SK-N-SH (cell line): Measurements from ENCODE around the gene CDK5. TPM values are rescaled to one million over a fixed set of nuclear protein-coding genes. Genes with fewer than 3 reads are reported as not detected.

Experiments
- CTCF ChIA-PET: fragments of 300-600, 350-600 bp; formaldehyde crosslinking; extraction: SDS; loops from one replicate; lab custom pipeline; 2021; lab: Yijun Ruan, JAX
- POLR2A ChIA-PET: fragments of 350-600 bp; sonication (Branson Sonifier 250); formaldehyde crosslinking; extraction: SDS; loops from one replicate; lab custom pipeline; 2020; ENCODE audit warnings: antibody characterized with exemption, inconsistent platforms; lab: Yijun Ruan, JAX
- DNase-seq: peaks from one replicate; pipeline ENCODE4 v3.0.0; 2012
- H2AFZ ChIP-seq: fragments of 200-600 bp; sonication (generic); 2 replicates; pipeline ENCODE4 v1.8.1; 2016; ENCODE audit warnings: antibody characterized with exemption, mild to moderate bottlenecking, low read depth
- H3F3A ChIP-seq: fragments of 200-600 bp; sonication (generic); replicated peaks from 2 replicates; pipeline ENCODE3; 2016; ENCODE audit warnings: antibody characterized with exemption, mild to moderate bottlenecking; ENCODE audit not compliant: insufficient read depth
- H3K27ac ChIP-seq, 2 experiments: fragments of 200-500 bp in 1 of 2; fragments of 200-600 bp in 1 of 2; sonication (Bioruptor generic) in 1 of 2; sonication (generic), shearing (Covaris generic) in 1 of 2; 2 replicates each; pipeline versions ENCODE4 v1.5.1 to v1.6.1; 2014 to 2016; ENCODE audit warnings: low read depth in 2 of 2, inconsistent platforms in 1 of 2, low read length in 1 of 2, mild to moderate bottlenecking in 1 of 2, mixed read lengths in 1 of 2
- H3K27me3 ChIP-seq: fragments of 200-600 bp; sonication (generic), shearing (Covaris generic); 2 replicates; pipeline ENCODE4 v1.6.1; 2016; ENCODE audit warnings: mixed run types; ENCODE audit not compliant: insufficient read depth
- H3K36me3 ChIP-seq, 2 experiments: fragments of 200-500 bp in 1 of 2; fragments of 200-600 bp in 1 of 2; sonication (Bioruptor generic) in 1 of 2; sonication (generic) in 1 of 2; replicated peaks in 1 of 2; 2 replicates each; pipeline versions ENCODE3 to v1.5.1; 2014 to 2016; ENCODE audit warnings: low read length in 1 of 2, mild to moderate bottlenecking in 1 of 2; ENCODE audit not compliant: insufficient read depth in 2 of 2, control insufficient read depth in 1 of 2
- H3K4me1 ChIP-seq, 2 experiments: fragments of 200-500 bp in 1 of 2; fragments of 200-600 bp in 1 of 2; sonication (Bioruptor generic) in 1 of 2; sonication (generic), shearing (Covaris generic) in 1 of 2; 2 replicates each; pipeline versions ENCODE4 v1.5.1 to v1.6.1; 2014 to 2016; ENCODE audit warnings: low read depth in 1 of 2, low read length in 1 of 2, mixed run types in 1 of 2; ENCODE audit not compliant: insufficient read depth in 2 of 2, control insufficient read depth in 1 of 2
- H3K4me2 ChIP-seq: fragments of 200-600 bp; sonication (generic), shearing (Covaris generic); 2 replicates; pipeline ENCODE4 v1.6.1; 2017; ENCODE audit warnings: mixed run types
- H3K4me3 ChIP-seq, 2 experiments: fragments of 200-500 bp in 1 of 2; fragments of 200-600 bp in 1 of 2; sonication (Bioruptor generic) in 1 of 2; sonication (generic), shearing (Covaris generic) in 1 of 2; 2 replicates each; pipeline versions ENCODE4 v1.5.1 to v1.8.1; 2014 to 2016; ENCODE audit warnings: low read depth in 2 of 2, inconsistent platforms in 1 of 2, low read length in 1 of 2, mild to moderate bottlenecking in 1 of 2, mixed read lengths in 1 of 2, moderate library complexity in 1 of 2
- H3K79me2 ChIP-seq: fragments of 200-600 bp; sonication (generic); 2 replicates; pipeline ENCODE4 v1.8.1; 2017; ENCODE audit warnings: mild to moderate bottlenecking; ENCODE audit not compliant: insufficient read depth
- H3K9ac ChIP-seq: fragments of 200-600 bp; sonication (generic); 2 replicates; pipeline ENCODE4 v1.6.1; 2017; ENCODE audit warnings: mixed run types
- H3K9me2 ChIP-seq: fragments of 200-600 bp; sonication (generic); 2 replicates; pipeline ENCODE4 v1.6.1; 2017; ENCODE audit warnings: mixed run types
- H3K9me3 ChIP-seq: fragments of 200-600 bp; sonication (generic); 2 replicates; pipeline ENCODE4 v1.6.1; 2017; ENCODE audit warnings: mixed run types, mild to moderate bottlenecking, moderate library complexity
- H4K20me1 ChIP-seq: fragments of 200-600 bp; sonication (generic); 2 replicates; pipeline ENCODE4 v1.6.1; 2017; ENCODE audit warnings: mild to moderate bottlenecking, mixed run types; ENCODE audit not compliant: insufficient read depth
- CHD2 ChIP-seq: fragments of 150-350 bp; IDR thresholded peaks from 2 replicates; pipeline ENCODE4 v1.6.1; 2018; ENCODE audit warnings: low read length; ENCODE audit not compliant: partially characterized antibody
- ELF1 ChIP-seq: IDR thresholded peaks from 2 replicates; pipeline ENCODE4 v1.4.0; 2012
- EP300 ChIP-seq, 2 experiments: IDR thresholded peaks; 2 replicates each; pipeline versions ENCODE4 v1.4.0 to v1.6.1; 2012; ENCODE audit warnings: borderline replicate concordance in 1 of 2, low read depth in 1 of 2, low read length in 1 of 2
- EZH2phosphoT487 ChIP-seq: fragments of 200-600 bp; sonication (generic); IDR thresholded peaks from 2 replicates; pipeline ENCODE4 v1.6.1; 2017; ENCODE audit warnings: low read depth, mixed run types, mild to moderate bottlenecking, antibody characterized with exemption, moderate library complexity, borderline replicate concordance
- FOSL2 ChIP-seq: IDR thresholded peaks from 2 replicates; pipeline ENCODE4 v1.4.0; 2012; ENCODE audit warnings: low read depth, mild to moderate bottlenecking, moderate library complexity, borderline replicate concordance
- FOXM1 ChIP-seq: IDR thresholded peaks from 2 replicates; pipeline ENCODE4 v1.4.0; 2012; ENCODE audit warnings: low read depth, mild to moderate bottlenecking
- GATA2 ChIP-seq: sonication (generic); formaldehyde crosslinking; IDR thresholded peaks from 2 replicates; pipeline ENCODE4 v1.5.0; 2020; ENCODE audit warnings: mild to moderate bottlenecking, missing genetic modification reagents
- JUND ChIP-seq: IDR thresholded peaks from 2 replicates; pipeline ENCODE4 v1.4.0; 2012
- MEF2A ChIP-seq: IDR thresholded peaks from 2 replicates; pipeline ENCODE4 v1.4.0; 2012; ENCODE audit warnings: low read depth, borderline replicate concordance
- MXI1 ChIP-seq: IDR thresholded peaks from 2 replicates; pipeline ENCODE4 v1.6.1; 2012; ENCODE audit warnings: mild to moderate bottlenecking, low read depth, low read length, improper control_type of control experiment
- NRF1 ChIP-seq: IDR thresholded peaks from 2 replicates; pipeline ENCODE4 v1.6.1; 2012; ENCODE audit warnings: low read depth, mild to moderate bottlenecking, low read length
- PBX3 ChIP-seq: IDR thresholded peaks from 2 replicates; pipeline ENCODE4; 2012
- RAD21 ChIP-seq: IDR thresholded peaks from 2 replicates; pipeline ENCODE4 v1.6.1; 2012; ENCODE audit warnings: mild to moderate bottlenecking, low read length
- REST ChIP-seq: IDR thresholded peaks from 2 replicates; pipeline ENCODE4 v1.6.1; 2012; ENCODE audit warnings: mild to moderate bottlenecking, low read depth, low read length, moderate library complexity
- SIN3A ChIP-seq: IDR thresholded peaks from 2 replicates; pipeline ENCODE4 v1.6.1; 2012; ENCODE audit warnings: low read depth, mild to moderate bottlenecking, low read length, moderate library complexity, borderline replicate concordance
- TAF1 ChIP-seq: IDR thresholded peaks from 2 replicates; pipeline ENCODE4 v1.6.1; 2012; ENCODE audit warnings: low read depth, mild to moderate bottlenecking, low read length, moderate library complexity, borderline replicate concordance
- TCF12 ChIP-seq: IDR thresholded peaks from 2 replicates; pipeline ENCODE4 v1.4.0; 2012
- WGBS: methylation state at CpG from one replicate; pipeline ENCODE4 v1.1.6; 2017; ENCODE audit warnings: low lambda C conversion rate; 5-methylcytosine and 5-hydroxymethylcytosine counted together
- polyA plus RNA-seq, 3 experiments: library from polyadenylated mRNA; depleted of rRNA; stranded (reverse); fragments of >200 nt; gene quantifications; 2 replicates each; pipeline ENCODE4 v1.2.3, GENCODE V29; 2012
- TF ChIP-seq, protein P1 (sequence below): fragments of 150-350 bp; IDR thresholded peaks from 2 replicates; pipeline ENCODE4 v1.6.1; 2016; ENCODE audit warnings: mild to moderate bottlenecking, low read depth, low read length
- TF ChIP-seq, protein P2 (sequence below): IDR thresholded peaks from 2 replicates; pipeline ENCODE4 v1.4.0; 2012; ENCODE audit warnings: low read depth

Gene CDK5
- polyA plus RNA-seq, 1 of the 3 experiments (the other 2 are of a cell fraction) = 125 TPM

- peaks cover 64% of the 10 kb centered on the region for H3K79me2 ChIP-seq
- ChIA-PET CTCF (interaction anchor here (0.5 to 21.3 kb wide), 21 partner anchors 9 to 639 kb away, joined by 3 to 474 read pairs (median 4); partner anchors contain the start of genes ABCB8 and ASIC3), POLR2A (interaction anchor here (0.7 to 1.3 kb wide), 3 partner anchors 9 to 74 kb away, joined by 3 to 4 read pairs (median 3); no protein-coding TSS in a partner anchor)
- peak overlapping the region; percentile 58 to 87; a peak in 3 of 4 replicates for H3K27ac ChIP-seq
- H3K36me3 ChIP-seq = peaks cover 0 to 8% of the 10 kb centered on the region in 2 experiments
- H3K4me1 ChIP-seq = peaks cover 25 to 49% of the 10 kb centered on the region in 2 experiments
- peak overlapping the region; percentile 90 to 100 for H3K4me3 ChIP-seq
- H3K4me2 ChIP-seq = peak overlapping the region; percentile 99
- no peak overlapping the region for H2AFZ ChIP-seq
- no peaks in the 10 kb centered on the region for H3K9me3 ChIP-seq
- TF ChIP-seq ELF1 = no peak
- TF ChIP-seq GATA2 = 0 out of 2 replicates have a peak, but pooled peaks have one; percentile 42
- peak; percentile 77 for DNase-seq
- H3K27me3 ChIP-seq = no peaks in the 10 kb centered on the region
- 2% methylated on average over 10 of the region's 56 CpGs for WGBS
- peak overlapping the region; percentile 88 for H3K9ac ChIP-seq
- H4K20me1 ChIP-seq = peaks cover 44% of the 10 kb centered on the region
- peaks cover 20% of the 10 kb centered on the region for H3F3A ChIP-seq
- no peaks in the 10 kb centered on the region for H3K9me2 ChIP-seq
These were observed 29.1 kb upstream of the CDK5 start for GRCh38 chr7:151086802-151087244.

DNA sequence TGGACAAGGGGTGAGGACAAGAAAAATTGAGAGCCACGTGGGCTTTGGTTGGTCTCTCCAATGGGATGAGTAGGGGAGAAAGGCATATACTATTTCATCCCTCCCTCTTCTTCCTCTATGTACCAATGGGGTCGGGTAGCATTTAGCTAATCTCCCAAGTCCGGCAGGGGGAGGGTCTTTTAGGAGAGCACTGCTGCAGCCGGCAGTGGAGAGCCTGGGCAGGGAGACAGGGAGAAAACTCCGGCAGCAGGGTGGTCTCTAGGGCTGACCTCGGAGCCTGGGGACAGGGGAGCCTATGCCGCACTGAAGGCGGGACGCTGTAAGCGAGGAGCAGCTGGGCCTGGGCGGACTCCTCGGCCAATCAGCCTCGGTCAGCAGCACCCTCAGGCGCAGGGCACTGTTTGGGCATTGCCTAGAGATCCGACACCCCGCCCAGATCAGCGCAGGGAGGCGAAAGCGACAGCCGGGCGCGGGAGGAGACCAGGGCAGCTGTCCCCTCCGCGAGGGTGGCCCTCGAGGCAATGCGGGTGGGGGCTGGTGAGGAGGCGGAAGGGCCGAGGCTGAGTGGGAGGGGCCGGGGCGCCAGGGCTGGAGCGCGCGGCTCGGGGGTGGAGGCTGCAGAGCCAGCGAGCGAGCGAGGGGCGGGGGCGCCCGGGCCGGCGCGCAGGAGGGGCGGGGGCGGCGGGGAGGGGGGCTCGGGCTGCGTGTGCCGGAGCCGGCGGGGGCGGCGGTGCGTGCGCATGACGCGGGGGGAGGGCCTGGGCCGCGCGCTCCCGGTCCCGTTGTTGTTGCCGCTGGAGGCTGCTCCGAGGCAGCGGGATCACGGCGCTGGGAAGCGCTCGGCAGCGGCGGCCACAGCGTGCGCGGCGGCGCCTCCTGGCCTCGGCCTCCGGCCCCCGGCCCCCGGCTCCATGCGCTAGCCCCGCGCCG is 28.3 kb upstream of the CDK5 start, which contains the start of gene AGAP3:
AGAP3 (plus strand) TSS at position 785 of the 930 bp plus-strand sequence. CDS start 267 bp downstream, outside the sequence.
- peak; percentile 99 for DNase-seq
- 2% methylated on average over 71 of the region's 84 CpGs for WGBS
- H2AFZ ChIP-seq = peak within 1 kb of the TSS; percentile 72
- peaks cover 35% of the 10 kb centered on the region for H4K20me1 ChIP-seq
- peaks cover 20% of the 10 kb centered on the region for H3F3A ChIP-seq
- peak within 1 kb of the TSS; percentile 64 to 94 for H3K27ac ChIP-seq
- no peaks in the 10 kb centered on the region for H3K9me3 ChIP-seq
- peak within 1 kb of the TSS; percentile 99 for H3K4me2 ChIP-seq
- peak within 1 kb of the TSS; percentile 90 to 100 for H3K4me3 ChIP-seq
- H3K27me3 ChIP-seq = no peaks in the 10 kb centered on the region
- H3K36me3 ChIP-seq = peaks cover 0 to 13% of the 10 kb centered on the region in 2 experiments
- H3K9ac ChIP-seq = peak within 1 kb of the TSS; percentile 88
- POLR2A ChIA-PET = interaction anchor here (0.8 to 1.4 kb wide), 5 partner anchors 27 to 1356 kb away, joined by 3 read pairs; partner anchors contain the start of genes ABCB8, ABCF2 and NUB1
- H3K4me1 ChIP-seq = peaks cover 34 to 58% of the 10 kb centered on the region in 2 experiments
- H3K9me2 ChIP-seq = no peaks in the 10 kb centered on the region
- CTCF ChIA-PET = interaction anchor here (0.5 to 21.3 kb wide), 19 partner anchors 9 to 323 kb away, joined by 3 to 474 read pairs (median 4); partner anchors contain the start of genes ABCB8, CDK5 and SLC4A2
- peaks cover 64% of the 10 kb centered on the region for H3K79me2 ChIP-seq
- TF ChIP-seq PBX3 (no peak), CHD2 (no peak), TCF12 (peak; percentile 39; the same call in 1 of the 2 replicates), MXI1 (peak; percentile 46), MEF2A (no peak), EZH2phosphoT487 (no peak), EP300 (IDR thresholded peaks at IDR 0.05; ENCODE audit: borderline replicate concordance in 1 of 2, low read depth in 1 of 2, low read length in 1 of 2) (peak in 1 of 2 experiments; percentile 25; a peak in 1 of 4 replicates), TAF1 (peak; percentile 58), NRF1 (peak; percentile 66), JUND (no peak), RAD21 (no peak), FOXM1 (no peak), ELF1 (no peak), FOSL2 (no peak), SIN3A (peak; percentile 44; the same call in 1 of the 2 replicates), REST (no peak)
- TF ChIP-seq, protein P1, sequence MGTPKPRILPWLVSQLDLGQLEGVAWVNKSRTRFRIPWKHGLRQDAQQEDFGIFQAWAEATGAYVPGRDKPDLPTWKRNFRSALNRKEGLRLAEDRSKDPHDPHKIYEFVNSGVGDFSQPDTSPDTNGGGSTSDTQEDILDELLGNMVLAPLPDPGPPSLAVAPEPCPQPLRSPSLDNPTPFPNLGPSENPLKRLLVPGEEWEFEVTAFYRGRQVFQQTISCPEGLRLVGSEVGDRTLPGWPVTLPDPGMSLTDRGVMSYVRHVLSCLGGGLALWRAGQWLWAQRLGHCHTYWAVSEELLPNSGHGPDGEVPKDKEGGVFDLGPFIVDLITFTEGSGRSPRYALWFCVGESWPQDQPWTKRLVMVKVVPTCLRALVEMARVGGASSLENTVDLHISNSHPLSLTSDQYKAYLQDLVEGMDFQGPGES = no peak
- TF ChIP-seq, protein P2, sequence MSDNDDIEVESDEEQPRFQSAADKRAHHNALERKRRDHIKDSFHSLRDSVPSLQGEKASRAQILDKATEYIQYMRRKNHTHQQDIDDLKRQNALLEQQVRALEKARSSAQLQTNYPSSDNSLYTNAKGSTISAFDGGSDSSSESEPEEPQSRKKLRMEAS = peak; percentile 60
